Measurements from ENCODE around the gene ITGB7.

GRCh38 chr12:53255996-53256395 is 48.9 kb upstream of the ITGB7 start:
- no peak for TF ChIP-seq POLR2A (IDR thresholded peaks at IDR 0.05; ENCODE audit: low read depth, low read length)
- no peak for TF ChIP-seq MYC (IDR thresholded peaks at IDR 0.05; ENCODE audit: low read depth, low read length)
- no peak for TF ChIP-seq EZH2 (IDR thresholded peaks at IDR 0.05; ENCODE audit: borderline replicate concordance, low read depth, low read length, severe bottlenecking)
- no peak for TF ChIP-seq MAX (IDR thresholded peaks at IDR 0.05; ENCODE audit: insufficient read depth, insufficient read length)

All from endothelial cell of umbilical vein (primary cell).